NK-92 treated with Interleukin-12 subunit alpha and Interleukin-12 subunit beta, amount 100 ng/mL, for 24 hours (cell line): ENCODE data around the gene MMP17.
"Not testable (repeated sequence)": the region's sequence is repeated elsewhere in the genome, so short reads cannot be mapped to it uniquely, and the experiment has no call there.

ENCODE experiments used
- DNase-seq: peaks from one replicate; lab custom pipeline; 2025; lab: John Stamatoyannopoulos, UW

MMP17 gene

GRCh38 chr12:131800594-131801135 is 27.5 kb upstream of the MMP17 start:
- DNase-seq: no peak

- no peak for DNase-seq
These were observed 26.8 kb upstream of the MMP17 start for GRCh38 chr12:131801254-131801866.

- DNase-seq: no peak
These were observed 24.2 kb upstream of the MMP17 start for GRCh38 chr12:131803961-131804521.

- no peak for DNase-seq
These were observed 22.8 kb upstream of the MMP17 start for GRCh38 chr12:131805421-131805820.

GRCh38 chr12:131806674-131807073 is 21.5 kb upstream of the MMP17 start:
- no peak for DNase-seq

GRCh38 chr12:131808744-131809371 is 19.3 kb upstream of the MMP17 start:
- DNase-seq: no peak

GRCh38 chr12:131809476-131810254 is 18.5 kb upstream of the MMP17 start:
- not testable (repeated sequence) for DNase-seq

- DNase-seq: no peak
These were observed 17.5 kb upstream of the MMP17 start for GRCh38 chr12:131810726-131811125.

GRCh38 chr12:131815131-131815530 is 13.1 kb upstream of the MMP17 start:
- no peak for DNase-seq

GRCh38 chr12:131816495-131816894 is 11.7 kb upstream of the MMP17 start:
- no peak for DNase-seq

GRCh38 chr12:131817241-131817640 is 11.0 kb upstream of the MMP17 start:
- no peak for DNase-seq

GRCh38 chr12:131818821-131819585 is 9.2 kb upstream of the MMP17 start:
- DNase-seq: no peak

GRCh38 chr12:131824450-131824849 is 3.7 kb upstream of the MMP17 start:
- DNase-seq: no peak

GRCh38 chr12:131825146-131825892 is 2.9 kb upstream of the MMP17 start:
- DNase-seq: no peak

- DNase-seq: no peak
These were observed 1.9 kb upstream of the MMP17 start for GRCh38 chr12:131826097-131826928.

- DNase-seq: no peak
These were observed 620 bp downstream of the MMP17 start for GRCh38 chr12:131828671-131829355.

- DNase-seq: no peak
These were observed 1.2 kb downstream of the MMP17 start for GRCh38 chr12:131829356-131829747.

- no peak for DNase-seq
These were observed 1.7 kb downstream of the MMP17 start for GRCh38 chr12:131829791-131830334.

GRCh38 chr12:131830335-131830913 is 2.2 kb downstream of the MMP17 start:
- DNase-seq: no peak
